HG02885 (cell line): ENCODE data around the gene CABLES2.

Experiments
- ATAC-seq: cut with Tn5 transposase; IDR thresholded peaks from one replicate; pipeline ENCODE4 v1.9.1; 2021; ENCODE audit warnings: mild to moderate bottlenecking; ENCODE audit not compliant: unreplicated experiment, poor library complexity

The CABLES2 gene

GRCh38 chr20:62364911-62365736, 42.0 kb downstream of the CABLES2 start:
- no peak for ATAC-seq

GRCh38 chr20:62363920-62364851, 42.9 kb downstream of the CABLES2 start:
- ATAC-seq = no peak

GRCh38 chr20:62362991-62363919, 43.8 kb downstream of the CABLES2 start:
- ATAC-seq = no peak

GRCh38 chr20:62362590-62362940, 44.5 kb downstream of the CABLES2 start:
- ATAC-seq = no peak

- ATAC-seq = no peak
These were observed 45.1 kb downstream of the CABLES2 start for GRCh38 chr20:62361799-62362589.

- ATAC-seq = no peak
These were observed 46.0 kb downstream of the CABLES2 start for GRCh38 chr20:62360854-62361798.

- no peak for ATAC-seq
These were observed 47.5 kb downstream of the CABLES2 start for GRCh38 chr20:62359491-62360121.

GRCh38 chr20:62359043-62359490, 48.0 kb downstream of the CABLES2 start:
- ATAC-seq = no peak

GRCh38 chr20:62358171-62359042, 48.7 kb downstream of the CABLES2 start:
- ATAC-seq = no peak

GRCh38 chr20:62357681-62358080, 49.4 kb downstream of the CABLES2 start:
- ATAC-seq = no peak

GRCh38 chr20:62357187-62357667, 49.9 kb downstream of the CABLES2 start:
- no peak for ATAC-seq

GRCh38 chr20:62356589-62357186, 50.4 kb downstream of the CABLES2 start:
- ATAC-seq = no peak

GRCh38 chr20:62355878-62356588, 51.1 kb downstream of the CABLES2 start:
- ATAC-seq = no peak

GRCh38 chr20:62355516-62355877, 51.6 kb downstream of the CABLES2 start:
- no peak for ATAC-seq

GRCh38 chr20:62354811-62355341, 52.2 kb downstream of the CABLES2 start:
- no peak for ATAC-seq
